ENCODE results near the gene VPS37D. TPM values are rescaled to one million over a fixed set of nuclear protein-coding genes. Genes with fewer than 3 reads are reported as not detected.

Gene VPS37D
- polyA plus RNA-seq, 1 donor (not counting 4 experiments of a cell fraction or from before 2014, with no cell fraction given), result 0.81 TPM

- Histone ChIP-seq H3K36me3 (ENCODE audit: control insufficient read depth in 2 of 2, extremely low read depth in 1 of 2, insufficient read depth in 2 of 2, low read length in 2 of 2) (no peaks in the 10 kb centered on the region), H4K20me1 (ENCODE audit: control insufficient read depth, extremely low read depth, insufficient read depth, low read length) (no peaks in the 10 kb centered on the region), H3K9me3 (ENCODE audit: control insufficient read depth, low read depth, low read length) (no peaks in the 10 kb centered on the region), H3K4me2 (ENCODE audit: control insufficient read depth, extremely low read depth, insufficient read depth, low read depth, low read length) (no peak overlapping the region), H2AFZ (ENCODE audit: control insufficient read depth, low read length) (no peak overlapping the region), H3K79me2 (ENCODE audit: control insufficient read depth, insufficient read depth, low read length) (no peaks in the 10 kb centered on the region), H3K27me3 (ENCODE audit: control insufficient read depth, extremely low read depth, insufficient read depth, low read length) (peaks cover 37% of the 10 kb centered on the region), H3K4me3 (ENCODE audit: control insufficient read depth in 2 of 3, extremely low read depth in 1 of 3, insufficient read depth in 2 of 3, low read depth in 1 of 3, low read length in 3 of 3) (no peak overlapping the region), H3K27ac (ENCODE audit: control insufficient read depth, insufficient read depth, low read length) (no peak overlapping the region), H3K4me1 (ENCODE audit: control insufficient read depth, extremely low read depth, insufficient read depth, low read length) (peaks cover 5% of the 10 kb centered on the region), H3K9me1 (ENCODE audit: control insufficient read depth, extremely low read depth, insufficient read depth, low read length) (no peaks in the 10 kb centered on the region), H3K9ac (ENCODE audit: control insufficient read depth, extremely low read depth, insufficient read depth, low read length) (no peak overlapping the region)
- dilution Hi-C loops (cut with MboI; ENCODE audit: extremely low pct_ligation_motif_present, low sequenced_read_pairs), result no loop called here
- no peak for FAIRE-seq
- DNase-seq (ENCODE audit: low read depth, low spot score), result no peak
- TF ChIP-seq CTCF (optimal IDR thresholded peaks at IDR 0.05 in 1 of 3, IDR thresholded peaks at IDR 0.05 in 1 of 3, conservative IDR thresholded peaks at IDR 0.05 in 1 of 3; ENCODE audit: extremely low read depth in 1 of 3, insufficient read depth in 2 of 3, low read length in 3 of 3), result no peak
- no peak for TF ChIP-seq EZH2 (IDR thresholded peaks at IDR 0.05; ENCODE audit: low read length)
These were observed 22.8 kb upstream of the VPS37D start for GRCh38 chr7:73644688-73645286.

- no peak overlapping the region for H3K27ac ChIP-seq (ENCODE audit: control insufficient read depth, insufficient read depth, low read length)
- no peak overlapping the region for H2AFZ ChIP-seq (ENCODE audit: control insufficient read depth, low read length)
- no peak overlapping the region for H3K4me3 ChIP-seq (ENCODE audit: control insufficient read depth in 2 of 3, extremely low read depth in 1 of 3, insufficient read depth in 2 of 3, low read depth in 1 of 3, low read length in 3 of 3)
- H3K27me3 ChIP-seq (ENCODE audit: control insufficient read depth, extremely low read depth, insufficient read depth, low read length), result peaks cover 41% of the 10 kb centered on the region
- H3K36me3 ChIP-seq (ENCODE audit: control insufficient read depth in 2 of 2, extremely low read depth in 1 of 2, insufficient read depth in 2 of 2, low read length in 2 of 2), result no peaks in the 10 kb centered on the region
- dilution Hi-C loops (cut with MboI; ENCODE audit: extremely low pct_ligation_motif_present, low sequenced_read_pairs), result no loop called here
- peak overlapping the region; percentile 22 for H3K4me2 ChIP-seq (ENCODE audit: control insufficient read depth, extremely low read depth, insufficient read depth, low read depth, low read length)
- no peaks in the 10 kb centered on the region for H4K20me1 ChIP-seq (ENCODE audit: control insufficient read depth, extremely low read depth, insufficient read depth, low read length)
- no peak for DNase-seq (ENCODE audit: low read depth, low spot score)
- H3K9ac ChIP-seq (ENCODE audit: control insufficient read depth, extremely low read depth, insufficient read depth, low read length), result no peak overlapping the region
- FAIRE-seq, result peak; percentile 26
- no peak for TF ChIP-seq EZH2 (IDR thresholded peaks at IDR 0.05; ENCODE audit: low read length)
- TF ChIP-seq CTCF (optimal IDR thresholded peaks at IDR 0.05 in 1 of 3, IDR thresholded peaks at IDR 0.05 in 1 of 3, conservative IDR thresholded peaks at IDR 0.05 in 1 of 3; ENCODE audit: extremely low read depth in 1 of 3, insufficient read depth in 2 of 3, low read length in 3 of 3), result no peak
- no peaks in the 10 kb centered on the region for H3K9me3 ChIP-seq (ENCODE audit: control insufficient read depth, low read depth, low read length)
- peaks cover 5% of the 10 kb centered on the region for H3K4me1 ChIP-seq (ENCODE audit: control insufficient read depth, extremely low read depth, insufficient read depth, low read length)
- H3K9me1 ChIP-seq (ENCODE audit: control insufficient read depth, extremely low read depth, insufficient read depth, low read length), result no peaks in the 10 kb centered on the region
- no peaks in the 10 kb centered on the region for H3K79me2 ChIP-seq (ENCODE audit: control insufficient read depth, insufficient read depth, low read length)
These were observed 21.9 kb upstream of the VPS37D start for GRCh38 chr7:73645643-73646174.
